GM19397 (cell line): ENCODE data around the gene LDLRAD4.

Source experiments
- ATAC-seq: cut with Tn5 transposase; IDR thresholded peaks from one replicate; pipeline ENCODE4 v1.9.1; 2021; ENCODE audit warnings: mild to moderate bottlenecking, moderate library complexity; ENCODE audit not compliant: unreplicated experiment

The LDLRAD4 gene

GRCh38 chr18:13540477-13541182 lies 322.1 kb downstream of the LDLRAD4 start:
- ATAC-seq = no peak

- no peak for ATAC-seq
Measured at GRCh38 chr18:13541621-13542519, 323.3 kb downstream of the LDLRAD4 start.

- ATAC-seq = no peak
Measured at GRCh38 chr18:13542520-13542847, 323.9 kb downstream of the LDLRAD4 start.

- ATAC-seq = no peak
Measured at GRCh38 chr18:13543144-13543543, 324.6 kb downstream of the LDLRAD4 start.

- ATAC-seq = no peak
Measured at GRCh38 chr18:13543811-13544732, 325.5 kb downstream of the LDLRAD4 start.

GRCh38 chr18:13544953-13545352 lies 326.4 kb downstream of the LDLRAD4 start:
- no peak for ATAC-seq

- no peak for ATAC-seq
Measured at GRCh38 chr18:13545514-13545913, 327.0 kb downstream of the LDLRAD4 start.

GRCh38 chr18:13545955-13546354 lies 327.4 kb downstream of the LDLRAD4 start:
- ATAC-seq = no peak

- no peak for ATAC-seq
Measured at GRCh38 chr18:13546638-13547037, 328.1 kb downstream of the LDLRAD4 start.

GRCh38 chr18:13547347-13547746 lies 328.8 kb downstream of the LDLRAD4 start:
- ATAC-seq = no peak

- ATAC-seq = no peak
Measured at GRCh38 chr18:13548106-13548819, 329.7 kb downstream of the LDLRAD4 start.

- ATAC-seq = peak; percentile 68
Measured at GRCh38 chr18:13548966-13549879, 330.7 kb downstream of the LDLRAD4 start.

- ATAC-seq = no peak
Measured at GRCh38 chr18:13549880-13550232, 331.3 kb downstream of the LDLRAD4 start.

GRCh38 chr18:13550418-13551304 lies 332.1 kb downstream of the LDLRAD4 start:
- no peak for ATAC-seq

GRCh38 chr18:13551305-13551603 lies 332.7 kb downstream of the LDLRAD4 start:
- no peak for ATAC-seq

GRCh38 chr18:13551841-13552733 lies 333.5 kb downstream of the LDLRAD4 start:
- ATAC-seq = no peak

GRCh38 chr18:13553449-13553848 lies 334.9 kb downstream of the LDLRAD4 start:
- no peak for ATAC-seq

- ATAC-seq = no peak
Measured at GRCh38 chr18:13555192-13555591, 336.6 kb downstream of the LDLRAD4 start.
